Endothelial cell (in vitro differentiated cells): Measurements from ENCODE around the gene MED17. TPM values are rescaled to one million over a fixed set of nuclear protein-coding genes. Genes with fewer than 3 reads are reported as not detected.

Experiments used
- DNase-seq: peaks from one replicate; pipeline ENCODE4 v3.0.0; 2021; ENCODE audit warnings: low spot score
- H3K27ac Mint-ChIP-seq: one replicate; pipeline ENCODE4 v1.8.0; 2021; ENCODE audit warnings: mixed read lengths, inconsistent platforms; ENCODE audit not compliant: unreplicated experiment
- H3K27me3 Mint-ChIP-seq: one replicate; pipeline ENCODE4 v1.8.0; 2021; ENCODE audit warnings: mild to moderate bottlenecking, moderate library complexity, mixed read lengths, inconsistent platforms; ENCODE audit not compliant: unreplicated experiment
- H3K36me3 Mint-ChIP-seq: one replicate; pipeline ENCODE4 v1.8.0; 2021; ENCODE audit warnings: mild to moderate bottlenecking, low read depth, mixed read lengths, inconsistent platforms; ENCODE audit not compliant: unreplicated experiment
- H3K4me1 Mint-ChIP-seq: one replicate; pipeline ENCODE4 v1.8.0; 2021; ENCODE audit warnings: mild to moderate bottlenecking, mixed read lengths, inconsistent platforms; ENCODE audit not compliant: unreplicated experiment
- H3K4me3 Mint-ChIP-seq: one replicate; pipeline ENCODE4 v1.8.0; 2021; ENCODE audit warnings: mild to moderate bottlenecking, mixed read lengths, inconsistent platforms; ENCODE audit not compliant: unreplicated experiment
- H3K9me3 Mint-ChIP-seq: one replicate; pipeline ENCODE4 v1.8.0; 2021; ENCODE audit warnings: mixed read lengths, inconsistent platforms; ENCODE audit not compliant: unreplicated experiment
- CTCF ChIP-seq: fragments of 200-600 bp; sonication (generic); IDR thresholded peaks from one replicate; pipeline ENCODE4 v1.5.0; 2021; ENCODE audit warnings: antibody characterized with exemption; ENCODE audit not compliant: unreplicated experiment
- total RNA-seq: library from RNA; stranded (reverse); fragmentation: NEBNext Ultra II Directional; extraction: Animal tissue kit (Norgen Biotek cat#: 25700); gene quantifications from one replicate; pipeline ENCODE4 v1.2.1, GENCODE V29; 2021; ENCODE audit not compliant: unreplicated experiment

MED17 gene
- total RNA-seq, 1 donor from 2014 or later: 38.7 TPM

DNA sequence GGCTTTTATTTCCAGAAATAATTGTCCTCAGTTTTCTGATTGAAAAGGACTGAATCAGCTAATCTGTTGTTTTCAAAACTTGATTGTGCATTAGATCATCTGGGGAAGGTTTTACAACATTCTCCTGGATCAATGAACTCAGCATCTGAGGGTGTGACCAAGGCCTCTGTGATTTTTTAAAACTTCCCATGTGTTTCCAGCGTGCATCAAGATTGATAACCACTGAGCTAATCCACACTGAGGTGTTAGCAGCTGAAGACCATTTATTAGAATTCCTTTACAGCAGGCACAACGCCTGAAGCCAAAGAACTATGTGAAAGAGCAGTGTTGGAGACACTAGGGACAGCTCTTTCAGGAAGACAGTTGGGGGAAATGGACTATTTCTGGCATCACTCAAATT, 56.1 kb downstream of the MED17 start:
- no peak for TF ChIP-seq CTCF
- Mint-ChIP-seq H3K9me3 (no peaks in the 10 kb centered on the region), H3K4me1 (no peaks in the 10 kb centered on the region), H3K4me3 (no peak overlapping the region), H3K36me3 (no peaks in the 10 kb centered on the region), H3K27me3 (peaks cover 2% of the 10 kb centered on the region), H3K27ac (no peak overlapping the region)
- DNase-seq: no peak

DNA sequence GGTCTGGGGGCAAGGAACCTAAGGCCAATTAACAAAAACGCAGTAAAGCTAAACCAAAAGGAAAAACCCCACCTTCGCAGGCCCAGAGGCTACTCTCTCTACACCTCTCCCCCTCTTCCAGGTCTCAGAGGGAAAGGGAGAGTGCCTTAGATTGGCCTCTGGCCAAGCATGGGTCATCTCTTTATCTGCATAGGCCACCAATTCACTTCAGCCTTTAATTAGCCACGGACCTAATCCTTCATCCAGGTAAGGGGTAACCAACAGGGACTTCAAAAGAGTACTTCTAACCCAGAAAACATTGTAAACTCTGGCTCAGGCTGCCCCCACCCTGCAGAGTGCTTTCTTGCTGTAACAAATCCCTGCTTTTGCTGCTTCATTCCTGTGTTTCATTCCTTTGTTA, 56.9 kb downstream of the MED17 start:
- no peak for TF ChIP-seq CTCF
- H3K4me1 Mint-ChIP-seq: no peaks in the 10 kb centered on the region
- no peaks in the 10 kb centered on the region for H3K9me3 Mint-ChIP-seq
- no peak overlapping the region for H3K27ac Mint-ChIP-seq
- DNase-seq: no peak
- no peaks in the 10 kb centered on the region for H3K36me3 Mint-ChIP-seq
- H3K27me3 Mint-ChIP-seq: peaks cover 4% of the 10 kb centered on the region
- H3K4me3 Mint-ChIP-seq: no peak overlapping the region

DNA sequence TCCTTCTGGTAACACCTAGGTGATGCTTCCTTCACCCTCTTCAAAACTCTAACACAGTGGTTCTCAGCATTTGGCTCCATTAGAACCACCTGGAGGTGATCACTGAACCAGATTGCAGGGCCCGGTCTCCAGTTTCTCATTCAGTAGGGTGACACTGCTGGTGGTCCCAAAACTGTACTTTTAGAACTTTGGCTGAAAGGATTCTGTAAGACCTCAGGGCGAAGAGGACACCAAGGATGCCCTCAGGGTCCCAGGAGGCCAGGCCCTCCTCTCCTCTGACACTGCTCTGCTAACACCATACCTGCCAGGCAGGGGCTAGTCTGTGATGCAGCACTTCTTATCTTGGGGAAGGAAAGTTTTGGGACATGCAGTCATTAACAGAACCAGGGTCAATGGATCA, 57.4 kb downstream of the MED17 start:
- Mint-ChIP-seq H3K9me3 (no peaks in the 10 kb centered on the region), H3K4me1 (no peaks in the 10 kb centered on the region), H3K27ac (no peak overlapping the region), H3K27me3 (peaks cover 4% of the 10 kb centered on the region), H3K4me3 (no peak overlapping the region), H3K36me3 (no peaks in the 10 kb centered on the region)
- no peak for DNase-seq
- TF ChIP-seq CTCF: no peak

- Mint-ChIP-seq H3K27ac (no peak overlapping the region), H3K4me3 (no peak overlapping the region), H3K36me3 (no peaks in the 10 kb centered on the region), H3K9me3 (no peaks in the 10 kb centered on the region), H3K27me3 (peaks cover 4% of the 10 kb centered on the region), H3K4me1 (no peaks in the 10 kb centered on the region)
- DNase-seq: no peak
- no peak for TF ChIP-seq CTCF
Measured at GRCh38 chr11:93842034-93842433, 58.0 kb downstream of the MED17 start.

DNA sequence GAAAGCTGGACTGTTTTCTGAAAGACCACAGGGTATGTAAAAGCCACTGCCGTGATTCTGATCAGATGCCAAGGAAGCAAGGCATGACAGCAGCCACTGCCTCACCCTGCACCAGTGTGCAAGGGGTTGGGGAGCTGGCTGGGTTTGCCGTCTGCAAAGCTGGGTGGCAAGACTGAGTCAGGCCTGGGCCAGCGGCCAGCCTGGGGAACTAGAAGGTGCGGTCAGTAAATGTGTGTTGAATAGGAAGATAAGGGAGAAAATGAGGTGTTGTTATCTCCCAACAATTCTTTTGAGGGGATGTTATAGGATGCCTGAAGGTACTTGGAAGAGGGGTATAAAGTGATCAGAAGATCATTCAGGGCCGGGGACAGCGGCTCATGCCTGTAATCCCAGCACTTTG, 58.4 kb downstream of the MED17 start:
- Mint-ChIP-seq H3K27ac (no peak overlapping the region), H3K4me1 (no peaks in the 10 kb centered on the region), H3K27me3 (peaks cover 4% of the 10 kb centered on the region), H3K4me3 (no peak overlapping the region), H3K36me3 (no peaks in the 10 kb centered on the region), H3K9me3 (no peaks in the 10 kb centered on the region)
- no peak for DNase-seq
- no peak for TF ChIP-seq CTCF
